ENCODE data around the gene MAML3. TPM values are rescaled to one million over a fixed set of nuclear protein-coding genes. Genes with fewer than 3 reads are reported as not detected.

The MAML3 gene
- total and polyA plus RNA-seq, 2 experiments from 2014 or later, result 1.7 to 6.5 TPM

DNA sequence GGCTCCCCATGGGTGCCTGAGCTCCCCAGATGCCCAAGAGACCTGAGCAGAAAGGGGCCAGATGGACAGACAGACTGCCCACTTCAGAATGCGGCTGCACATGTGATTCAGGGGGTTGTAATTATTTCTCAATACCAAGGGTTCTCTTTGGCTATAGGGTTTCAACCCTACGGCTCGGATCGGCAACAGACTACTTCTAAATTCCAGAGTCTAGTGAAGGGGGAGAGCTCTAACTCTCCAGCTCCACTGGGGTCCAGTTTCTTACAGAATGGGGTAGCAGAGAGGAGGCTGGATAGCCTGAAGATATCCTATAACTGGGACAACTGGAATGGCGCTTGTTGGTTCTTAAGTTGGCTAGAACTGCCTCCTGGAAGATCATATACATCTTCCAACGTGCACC lies 352.1 kb downstream of the MAML3 start:
- H3K27me3 Mint-ChIP-seq (ENCODE audit: insufficient read depth, low read depth, poor library complexity), result no peaks in the 10 kb centered on the region
- no peak overlapping the region for H3K4me3 Mint-ChIP-seq
- no peak overlapping the region for H3K27ac Mint-ChIP-seq
- H3K27me3 ChIP-seq (ENCODE audit: insufficient read depth), result no peaks in the 10 kb centered on the region
- H3K79me2 ChIP-seq (replicated peaks; ENCODE audit: insufficient read depth), result no peaks in the 10 kb centered on the region
- H2AFZ ChIP-seq, result no peak overlapping the region
- H3F3A ChIP-seq (replicated peaks; ENCODE audit: low read depth), result no peaks in the 10 kb centered on the region
- H3K9me3 Mint-ChIP-seq, result no peaks in the 10 kb centered on the region
- DNase-seq (ENCODE audit: low spot score) (no peak), ATAC-seq (no peak; the same call in 2 of the 3 replicates)
- H3K4me3 ChIP-seq, result no peak overlapping the region
- H3K4me1 ChIP-seq (ENCODE audit: insufficient read depth), result no peaks in the 10 kb centered on the region
- H4K20me1 ChIP-seq (replicated peaks; ENCODE audit: insufficient read depth), result no peaks in the 10 kb centered on the region
- no peaks in the 10 kb centered on the region for H3K36me3 ChIP-seq (ENCODE audit: insufficient read depth)
- H3K27ac ChIP-seq (ENCODE audit: low read depth), result no peak overlapping the region
- H3K36me3 Mint-ChIP-seq (ENCODE audit: low read depth), result no peaks in the 10 kb centered on the region
- H3K4me2 ChIP-seq, result no peak overlapping the region
- peaks cover 6% of the 10 kb centered on the region for H3K4me1 Mint-ChIP-seq
- TF ChIP-seq, protein P1, sequence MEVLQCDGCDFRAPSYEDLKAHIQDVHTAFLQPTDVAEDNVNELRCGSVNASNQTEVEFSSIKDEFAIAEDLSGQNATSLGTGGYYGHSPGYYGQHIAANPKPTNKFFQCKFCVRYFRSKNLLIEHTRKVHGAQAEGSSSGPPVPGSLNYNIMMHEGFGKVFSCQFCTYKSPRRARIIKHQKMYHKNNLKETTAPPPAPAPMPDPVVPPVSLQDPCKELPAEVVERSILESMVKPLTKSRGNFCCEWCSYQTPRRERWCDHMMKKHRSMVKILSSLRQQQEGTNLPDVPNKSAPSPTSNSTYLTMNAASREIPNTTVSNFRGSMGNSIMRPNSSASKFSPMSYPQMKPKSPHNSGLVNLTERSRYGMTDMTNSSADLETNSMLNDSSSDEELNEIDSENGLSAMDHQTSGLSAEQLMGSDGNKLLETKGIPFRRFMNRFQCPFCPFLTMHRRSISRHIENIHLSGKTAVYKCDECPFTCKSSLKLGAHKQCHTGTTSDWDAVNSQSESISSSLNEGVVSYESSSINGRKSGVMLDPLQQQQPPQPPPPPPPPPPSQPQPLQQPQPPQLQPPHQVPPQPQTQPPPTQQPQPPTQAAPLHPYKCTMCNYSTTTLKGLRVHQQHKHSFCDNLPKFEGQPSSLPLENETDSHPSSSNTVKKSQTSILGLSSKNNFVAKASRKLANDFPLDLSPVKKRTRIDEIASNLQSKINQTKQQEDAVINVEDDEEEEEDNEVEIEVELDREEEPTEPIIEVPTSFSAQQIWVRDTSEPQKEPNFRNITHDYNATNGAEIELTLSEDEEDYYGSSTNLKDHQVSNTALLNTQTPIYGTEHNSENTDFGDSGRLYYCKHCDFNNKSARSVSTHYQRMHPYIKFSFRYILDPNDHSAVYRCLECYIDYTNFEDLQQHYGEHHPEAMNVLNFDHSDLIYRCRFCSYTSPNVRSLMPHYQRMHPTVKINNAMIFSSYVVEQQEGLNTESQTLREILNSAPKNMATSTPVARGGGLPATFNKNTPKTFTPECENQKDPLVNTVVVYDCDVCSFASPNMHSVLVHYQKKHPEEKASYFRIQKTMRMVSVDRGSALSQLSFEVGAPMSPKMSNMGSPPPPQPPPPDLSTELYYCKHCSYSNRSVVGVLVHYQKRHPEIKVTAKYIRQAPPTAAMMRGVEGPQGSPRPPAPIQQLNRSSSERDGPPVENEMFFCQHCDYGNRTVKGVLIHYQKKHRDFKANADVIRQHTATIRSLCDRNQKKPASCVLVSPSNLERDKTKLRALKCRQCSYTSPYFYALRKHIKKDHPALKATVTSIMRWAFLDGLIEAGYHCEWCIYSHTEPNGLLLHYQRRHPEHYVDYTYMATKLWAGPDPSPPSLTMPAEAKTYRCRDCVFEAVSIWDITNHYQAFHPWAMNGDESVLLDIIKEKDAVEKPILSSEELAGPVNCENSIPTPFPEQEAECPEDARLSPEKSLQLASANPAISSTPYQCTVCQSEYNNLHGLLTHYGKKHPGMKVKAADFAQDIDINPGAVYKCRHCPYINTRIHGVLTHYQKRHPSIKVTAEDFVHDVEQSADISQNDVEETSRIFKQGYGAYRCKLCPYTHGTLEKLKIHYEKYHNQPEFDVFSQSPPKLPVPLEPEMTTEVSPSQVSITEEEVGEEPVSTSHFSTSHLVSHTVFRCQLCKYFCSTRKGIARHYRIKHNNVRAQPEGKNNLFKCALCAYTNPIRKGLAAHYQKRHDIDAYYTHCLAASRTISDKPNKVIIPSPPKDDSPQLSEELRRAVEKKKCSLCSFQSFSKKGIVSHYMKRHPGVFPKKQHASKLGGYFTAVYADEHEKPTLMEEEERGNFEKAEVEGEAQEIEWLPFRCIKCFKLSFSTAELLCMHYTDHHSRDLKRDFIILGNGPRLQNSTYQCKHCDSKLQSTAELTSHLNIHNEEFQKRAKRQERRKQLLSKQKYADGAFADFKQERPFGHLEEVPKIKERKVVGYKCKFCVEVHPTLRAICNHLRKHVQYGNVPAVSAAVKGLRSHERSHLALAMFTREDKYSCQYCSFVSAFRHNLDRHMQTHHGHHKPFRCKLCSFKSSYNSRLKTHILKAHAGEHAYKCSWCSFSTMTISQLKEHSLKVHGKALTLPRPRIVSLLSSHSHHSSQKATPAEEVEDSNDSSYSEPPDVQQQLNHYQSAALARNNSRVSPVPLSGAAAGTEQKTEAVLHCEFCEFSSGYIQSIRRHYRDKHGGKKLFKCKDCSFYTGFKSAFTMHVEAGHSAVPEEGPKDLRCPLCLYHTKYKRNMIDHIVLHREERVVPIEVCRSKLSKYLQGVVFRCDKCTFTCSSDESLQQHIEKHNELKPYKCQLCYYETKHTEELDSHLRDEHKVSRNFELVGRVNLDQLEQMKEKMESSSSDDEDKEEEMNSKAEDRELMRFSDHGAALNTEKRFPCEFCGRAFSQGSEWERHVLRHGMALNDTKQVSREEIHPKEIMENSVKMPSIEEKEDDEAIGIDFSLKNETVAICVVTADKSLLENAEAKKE (CRISPR knock-in tag; IDR thresholded peaks at IDR 0.05), result no peak
- TF ChIP-seq, protein P2, sequence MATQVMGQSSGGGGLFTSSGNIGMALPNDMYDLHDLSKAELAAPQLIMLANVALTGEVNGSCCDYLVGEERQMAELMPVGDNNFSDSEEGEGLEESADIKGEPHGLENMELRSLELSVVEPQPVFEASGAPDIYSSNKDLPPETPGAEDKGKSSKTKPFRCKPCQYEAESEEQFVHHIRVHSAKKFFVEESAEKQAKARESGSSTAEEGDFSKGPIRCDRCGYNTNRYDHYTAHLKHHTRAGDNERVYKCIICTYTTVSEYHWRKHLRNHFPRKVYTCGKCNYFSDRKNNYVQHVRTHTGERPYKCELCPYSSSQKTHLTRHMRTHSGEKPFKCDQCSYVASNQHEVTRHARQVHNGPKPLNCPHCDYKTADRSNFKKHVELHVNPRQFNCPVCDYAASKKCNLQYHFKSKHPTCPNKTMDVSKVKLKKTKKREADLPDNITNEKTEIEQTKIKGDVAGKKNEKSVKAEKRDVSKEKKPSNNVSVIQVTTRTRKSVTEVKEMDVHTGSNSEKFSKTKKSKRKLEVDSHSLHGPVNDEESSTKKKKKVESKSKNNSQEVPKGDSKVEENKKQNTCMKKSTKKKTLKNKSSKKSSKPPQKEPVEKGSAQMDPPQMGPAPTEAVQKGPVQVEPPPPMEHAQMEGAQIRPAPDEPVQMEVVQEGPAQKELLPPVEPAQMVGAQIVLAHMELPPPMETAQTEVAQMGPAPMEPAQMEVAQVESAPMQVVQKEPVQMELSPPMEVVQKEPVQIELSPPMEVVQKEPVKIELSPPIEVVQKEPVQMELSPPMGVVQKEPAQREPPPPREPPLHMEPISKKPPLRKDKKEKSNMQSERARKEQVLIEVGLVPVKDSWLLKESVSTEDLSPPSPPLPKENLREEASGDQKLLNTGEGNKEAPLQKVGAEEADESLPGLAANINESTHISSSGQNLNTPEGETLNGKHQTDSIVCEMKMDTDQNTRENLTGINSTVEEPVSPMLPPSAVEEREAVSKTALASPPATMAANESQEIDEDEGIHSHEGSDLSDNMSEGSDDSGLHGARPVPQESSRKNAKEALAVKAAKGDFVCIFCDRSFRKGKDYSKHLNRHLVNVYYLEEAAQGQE (IDR thresholded peaks at IDR 0.05; ENCODE audit: unreplicated experiment), result no peak
- no peak for TF ChIP-seq JUNB (IDR thresholded peaks at IDR 0.05; ENCODE audit: unreplicated experiment)
- TF ChIP-seq EZH2 (IDR thresholded peaks at IDR 0.05; ENCODE audit: low read depth, unreplicated experiment), result no peak
- TF ChIP-seq NANOG (IDR thresholded peaks at IDR 0.05; ENCODE audit: borderline replicate concordance), result no peak
- TF ChIP-seq, protein P3, sequence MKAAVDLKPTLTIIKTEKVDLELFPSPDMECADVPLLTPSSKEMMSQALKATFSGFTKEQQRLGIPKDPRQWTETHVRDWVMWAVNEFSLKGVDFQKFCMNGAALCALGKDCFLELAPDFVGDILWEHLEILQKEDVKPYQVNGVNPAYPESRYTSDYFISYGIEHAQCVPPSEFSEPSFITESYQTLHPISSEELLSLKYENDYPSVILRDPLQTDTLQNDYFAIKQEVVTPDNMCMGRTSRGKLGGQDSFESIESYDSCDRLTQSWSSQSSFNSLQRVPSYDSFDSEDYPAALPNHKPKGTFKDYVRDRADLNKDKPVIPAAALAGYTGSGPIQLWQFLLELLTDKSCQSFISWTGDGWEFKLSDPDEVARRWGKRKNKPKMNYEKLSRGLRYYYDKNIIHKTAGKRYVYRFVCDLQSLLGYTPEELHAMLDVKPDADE (IDR thresholded peaks at IDR 0.05), result no peak
- TF ChIP-seq POLR2AphosphoS5 (IDR thresholded peaks at IDR 0.05; ENCODE audit: low read depth), result no peak
- TF ChIP-seq EZH2phosphoT487 (IDR thresholded peaks at IDR 0.05; ENCODE audit: unreplicated experiment), result no peak
- no peak for TF ChIP-seq STAT1 (IDR thresholded peaks at IDR 0.05; ENCODE audit: unreplicated experiment)
- TF ChIP-seq, protein P4, sequence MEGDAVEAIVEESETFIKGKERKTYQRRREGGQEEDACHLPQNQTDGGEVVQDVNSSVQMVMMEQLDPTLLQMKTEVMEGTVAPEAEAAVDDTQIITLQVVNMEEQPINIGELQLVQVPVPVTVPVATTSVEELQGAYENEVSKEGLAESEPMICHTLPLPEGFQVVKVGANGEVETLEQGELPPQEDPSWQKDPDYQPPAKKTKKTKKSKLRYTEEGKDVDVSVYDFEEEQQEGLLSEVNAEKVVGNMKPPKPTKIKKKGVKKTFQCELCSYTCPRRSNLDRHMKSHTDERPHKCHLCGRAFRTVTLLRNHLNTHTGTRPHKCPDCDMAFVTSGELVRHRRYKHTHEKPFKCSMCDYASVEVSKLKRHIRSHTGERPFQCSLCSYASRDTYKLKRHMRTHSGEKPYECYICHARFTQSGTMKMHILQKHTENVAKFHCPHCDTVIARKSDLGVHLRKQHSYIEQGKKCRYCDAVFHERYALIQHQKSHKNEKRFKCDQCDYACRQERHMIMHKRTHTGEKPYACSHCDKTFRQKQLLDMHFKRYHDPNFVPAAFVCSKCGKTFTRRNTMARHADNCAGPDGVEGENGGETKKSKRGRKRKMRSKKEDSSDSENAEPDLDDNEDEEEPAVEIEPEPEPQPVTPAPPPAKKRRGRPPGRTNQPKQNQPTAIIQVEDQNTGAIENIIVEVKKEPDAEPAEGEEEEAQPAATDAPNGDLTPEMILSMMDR (conservative IDR thresholded peaks at IDR 0.05; ENCODE audit: low read depth in 2 of 2), result no peak
- TF ChIP-seq ZNF114 (CRISPR knock-in tag; IDR thresholded peaks at IDR 0.05), result no peak
- TF ChIP-seq CREB1 (CRISPR knock-in tag; IDR thresholded peaks at IDR 0.05; ENCODE audit: low read depth), result no peak
- no peak for TF ChIP-seq ZNF331 (CRISPR knock-in tag; IDR thresholded peaks at IDR 0.05; ENCODE audit: low read depth)
- H3K9me2 ChIP-seq (ENCODE audit: insufficient read depth), result no peaks in the 10 kb centered on the region
